Measurements from ENCODE around the gene LGALS9.

- TF ChIP-seq, protein P1, sequence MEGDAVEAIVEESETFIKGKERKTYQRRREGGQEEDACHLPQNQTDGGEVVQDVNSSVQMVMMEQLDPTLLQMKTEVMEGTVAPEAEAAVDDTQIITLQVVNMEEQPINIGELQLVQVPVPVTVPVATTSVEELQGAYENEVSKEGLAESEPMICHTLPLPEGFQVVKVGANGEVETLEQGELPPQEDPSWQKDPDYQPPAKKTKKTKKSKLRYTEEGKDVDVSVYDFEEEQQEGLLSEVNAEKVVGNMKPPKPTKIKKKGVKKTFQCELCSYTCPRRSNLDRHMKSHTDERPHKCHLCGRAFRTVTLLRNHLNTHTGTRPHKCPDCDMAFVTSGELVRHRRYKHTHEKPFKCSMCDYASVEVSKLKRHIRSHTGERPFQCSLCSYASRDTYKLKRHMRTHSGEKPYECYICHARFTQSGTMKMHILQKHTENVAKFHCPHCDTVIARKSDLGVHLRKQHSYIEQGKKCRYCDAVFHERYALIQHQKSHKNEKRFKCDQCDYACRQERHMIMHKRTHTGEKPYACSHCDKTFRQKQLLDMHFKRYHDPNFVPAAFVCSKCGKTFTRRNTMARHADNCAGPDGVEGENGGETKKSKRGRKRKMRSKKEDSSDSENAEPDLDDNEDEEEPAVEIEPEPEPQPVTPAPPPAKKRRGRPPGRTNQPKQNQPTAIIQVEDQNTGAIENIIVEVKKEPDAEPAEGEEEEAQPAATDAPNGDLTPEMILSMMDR (IDR thresholded peaks at IDR 0.05): no peak
- TF ChIP-seq POLR2A (IDR thresholded peaks at IDR 0.05): no peak
These were observed 33.8 kb upstream of the LGALS9 start for GRCh38 chr17:27597188-27597580.

All from body of pancreas (tissue), 4 donors.